ENCODE measurements around the gene ZBTB39.

- TF ChIP-seq CTCF (IDR thresholded peaks at IDR 0.05; ENCODE audit: low read depth, low read length): no peak
- no peak for TF ChIP-seq POLR2A (IDR thresholded peaks at IDR 0.05; ENCODE audit: extremely low read depth, insufficient read length)
These were observed 5.4 kb upstream of the ZBTB39 start for GRCh38 chr12:57011438-57012424.

Measured in NB4 (cell line).